Measurements from ENCODE around the gene EMP1.

EMP1 gene

GRCh38 chr12:13165617-13166041 is 30.9 kb upstream of the EMP1 start:
- H3K27ac ChIP-seq: no peak overlapping the region
- TF ChIP-seq CTCF (conservative IDR thresholded peaks at IDR 0.05): no peak

GRCh38 chr12:13167226-13167625 is 29.3 kb upstream of the EMP1 start:
- no peak for TF ChIP-seq CTCF (conservative IDR thresholded peaks at IDR 0.05)
- H3K27ac ChIP-seq: no peak overlapping the region

- no peak overlapping the region for H3K27ac ChIP-seq
- TF ChIP-seq CTCF (conservative IDR thresholded peaks at IDR 0.05): no peak
Observed at GRCh38 chr12:13167906-13168305, 28.6 kb upstream of the EMP1 start.

GRCh38 chr12:13169272-13169671 is 27.3 kb upstream of the EMP1 start:
- no peak overlapping the region for H3K27ac ChIP-seq
- no peak for TF ChIP-seq CTCF (conservative IDR thresholded peaks at IDR 0.05)

- no peak for TF ChIP-seq CTCF (conservative IDR thresholded peaks at IDR 0.05)
- no peak overlapping the region for H3K27ac ChIP-seq
Observed at GRCh38 chr12:13170892-13171490, 25.5 kb upstream of the EMP1 start.

GRCh38 chr12:13171921-13172859 is 24.3 kb upstream of the EMP1 start:
- H3K27ac ChIP-seq: no peak overlapping the region
- TF ChIP-seq CTCF (conservative IDR thresholded peaks at IDR 0.05): no peak

- no peak for TF ChIP-seq CTCF (conservative IDR thresholded peaks at IDR 0.05)
- no peak overlapping the region for H3K27ac ChIP-seq
Observed at GRCh38 chr12:13173012-13173932, 23.3 kb upstream of the EMP1 start.
